Left ventricle myocardium inferior (tissue), 1 donor: ENCODE measurements around the gene NKG7. TPM values are rescaled to one million over a fixed set of nuclear protein-coding genes. Genes with fewer than 3 reads are reported as not detected.

Experiments used
- DNase-seq: peaks from one replicate; pipeline ENCODE4 v3.0.0-alpha.2; 2020
- H3K27ac ChIP-seq: fragments of 200-600 bp; replicated peaks from 2 replicates; pipeline ENCODE4 v1.8.0; 2021
- H3K27me3 ChIP-seq: fragments of 200-600 bp; 2 replicates; pipeline ENCODE4 v1.8.0; 2021; ENCODE audit warnings: low read depth
- H3K36me3 ChIP-seq: fragments of 200-600 bp; 2 replicates; pipeline ENCODE4 v1.8.0; 2021
- H3K4me1 ChIP-seq: fragments of 200-600 bp; 2 replicates; pipeline ENCODE4 v1.8.0; 2021
- H3K4me3 ChIP-seq: fragments of 200-600 bp; 2 replicates; pipeline ENCODE4 v1.8.0; 2021; ENCODE audit warnings: mild to moderate bottlenecking, moderate library complexity
- H3K9me3 ChIP-seq: fragments of 200-600 bp; replicated peaks from 2 replicates; pipeline ENCODE4 v1.8.0; 2021
- CTCF ChIP-seq: fragments of 200-600 bp; IDR thresholded peaks from 2 replicates; pipeline ENCODE4 v1.8.0; 2021; ENCODE audit warnings: antibody characterized with exemption, mild to moderate bottlenecking, borderline replicate concordance
- intact Hi-C: fragments of 100-400 bp; cut with micrococcal nuclease; formaldehyde crosslinking; loops from one replicate; pipeline ENCODE4 v1.11.0; 2022
- total RNA-seq: library from RNA; stranded (reverse); fragmentation: NEBNext Ultra II Directional; extraction: Animal tissue kit (Norgen Biotek cat#: 25700); gene quantifications from one replicate; pipeline ENCODE4 v1.2.1, GENCODE V29; 2021
- donor health status: DM: no; HTN: yes; CAD: no; lungs with severe emphysema.

The NKG7 gene
- total RNA-seq, 1 donor from 2014 or later: 1.8 TPM

GRCh38 chr19:51339687-51340656, 32.5 kb downstream of the NKG7 start:
- TF ChIP-seq CTCF: peak; percentile 48

GRCh38 chr19:51339313-51339686, 33.2 kb downstream of the NKG7 start:
- peaks cover 20% of the 10 kb centered on the region for H3K4me1 ChIP-seq
- no peaks in the 10 kb centered on the region for H3K9me3 ChIP-seq
- no peaks in the 10 kb centered on the region for H3K27me3 ChIP-seq
- no peaks in the 10 kb centered on the region for H3K36me3 ChIP-seq
- TF ChIP-seq CTCF: no peak
- intact Hi-C loops: no loop called here
- H3K27ac ChIP-seq: peak overlapping the region; percentile 42
- H3K4me3 ChIP-seq: peak overlapping the region; percentile 78
- no peak for DNase-seq

More at GRCh38 chr19:51339687-51340656, 32.5 kb downstream of the NKG7 start:
- Histone ChIP-seq H3K27ac (peak overlapping the region; percentile 73), H3K4me1 (peaks cover 20% of the 10 kb centered on the region), H3K27me3 (no peaks in the 10 kb centered on the region), H3K36me3 (peaks cover 5% of the 10 kb centered on the region), H3K4me3 (peak overlapping the region; percentile 78), H3K9me3 (no peaks in the 10 kb centered on the region)
- peak; percentile 98 for DNase-seq
- intact Hi-C loops: no loop called here

- Histone ChIP-seq H3K9me3 (no peaks in the 10 kb centered on the region), H3K27ac (peak overlapping the region; percentile 42)
These were observed 33.7 kb downstream of the NKG7 start for GRCh38 chr19:51338563-51339312.

GRCh38 chr19:51337861-51338562, 34.4 kb downstream of the NKG7 start:
- no peak overlapping the region for H3K4me3 ChIP-seq
- no peak for DNase-seq
- no peaks in the 10 kb centered on the region for H3K27me3 ChIP-seq
- peaks cover 20% of the 10 kb centered on the region for H3K4me1 ChIP-seq
- H3K36me3 ChIP-seq: no peaks in the 10 kb centered on the region
- no peak overlapping the region for H3K27ac ChIP-seq
- no peaks in the 10 kb centered on the region for H3K9me3 ChIP-seq
- no peak for TF ChIP-seq CTCF
- intact Hi-C loops: no loop called here

More at GRCh38 chr19:51338563-51339312, 33.7 kb downstream of the NKG7 start:
- Histone ChIP-seq H3K4me1 (peaks cover 20% of the 10 kb centered on the region), H3K27me3 (no peaks in the 10 kb centered on the region), H3K36me3 (no peaks in the 10 kb centered on the region), H3K4me3 (peak overlapping the region; percentile 78)
- peak; percentile 91 for TF ChIP-seq CTCF
- intact Hi-C loops: no loop called here
- peak; percentile 78 for DNase-seq
